RWPE1 (cell line): ENCODE results near the gene PTPRK.

Source experiments
- CTCF ChIA-PET: fragments of 350-600 bp; sonication (Branson Sonifier 250); formaldehyde crosslinking; extraction: SDS; loops from one replicate; lab custom pipeline; 2021; lab: Yijun Ruan, JAX
- POLR2A ChIA-PET: fragments of 400-600 bp; formaldehyde crosslinking; extraction: SDS; loops from one replicate; lab custom pipeline; 2020; ENCODE audit warnings: antibody characterized with exemption; ENCODE audit not compliant: low non-redundant PET; lab: Yijun Ruan, JAX
- DNase-seq: peaks from one replicate; pipeline ENCODE4 v3.0.0; 2012; ENCODE audit warnings: low spot score
- H3K27ac ChIP-seq: fragments of 450-650 bp; 2 replicates; pipeline ENCODE4 v1.5.1; 2017
- TF ChIP-seq, protein P1 (sequence below): fragments of 450-650 bp; conservative IDR thresholded peaks from 2 replicates; pipeline ENCODE4 v1.5.1; 2017; ENCODE audit warnings: low read depth, mild to moderate bottlenecking

Gene PTPRK

DNA sequence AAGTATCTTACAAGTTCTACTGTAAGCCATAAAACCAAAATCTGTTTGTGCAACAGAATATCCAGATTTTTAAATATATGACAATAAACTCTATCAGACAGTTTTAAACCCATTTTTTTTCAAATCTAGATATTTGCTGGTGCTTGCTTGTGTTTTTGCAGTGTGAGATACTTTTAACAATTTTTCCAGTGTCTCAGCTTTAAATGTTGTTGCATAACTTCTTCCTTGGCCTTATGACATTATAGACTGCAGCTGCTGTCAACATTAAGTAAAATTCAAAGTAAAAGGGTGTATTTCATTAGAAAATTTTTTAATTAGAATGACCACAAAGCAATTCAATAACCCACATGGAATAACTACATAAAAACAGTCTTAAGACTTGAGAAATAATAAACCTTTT lies 139.5 kb downstream of the PTPRK start:
- CTCF ChIA-PET = no interaction called here
- DNase-seq = no peak
- H3K27ac ChIP-seq = no peak overlapping the region
- POLR2A ChIA-PET = no interaction called here
- TF ChIP-seq, protein P1, sequence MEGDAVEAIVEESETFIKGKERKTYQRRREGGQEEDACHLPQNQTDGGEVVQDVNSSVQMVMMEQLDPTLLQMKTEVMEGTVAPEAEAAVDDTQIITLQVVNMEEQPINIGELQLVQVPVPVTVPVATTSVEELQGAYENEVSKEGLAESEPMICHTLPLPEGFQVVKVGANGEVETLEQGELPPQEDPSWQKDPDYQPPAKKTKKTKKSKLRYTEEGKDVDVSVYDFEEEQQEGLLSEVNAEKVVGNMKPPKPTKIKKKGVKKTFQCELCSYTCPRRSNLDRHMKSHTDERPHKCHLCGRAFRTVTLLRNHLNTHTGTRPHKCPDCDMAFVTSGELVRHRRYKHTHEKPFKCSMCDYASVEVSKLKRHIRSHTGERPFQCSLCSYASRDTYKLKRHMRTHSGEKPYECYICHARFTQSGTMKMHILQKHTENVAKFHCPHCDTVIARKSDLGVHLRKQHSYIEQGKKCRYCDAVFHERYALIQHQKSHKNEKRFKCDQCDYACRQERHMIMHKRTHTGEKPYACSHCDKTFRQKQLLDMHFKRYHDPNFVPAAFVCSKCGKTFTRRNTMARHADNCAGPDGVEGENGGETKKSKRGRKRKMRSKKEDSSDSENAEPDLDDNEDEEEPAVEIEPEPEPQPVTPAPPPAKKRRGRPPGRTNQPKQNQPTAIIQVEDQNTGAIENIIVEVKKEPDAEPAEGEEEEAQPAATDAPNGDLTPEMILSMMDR = no peak

DNA sequence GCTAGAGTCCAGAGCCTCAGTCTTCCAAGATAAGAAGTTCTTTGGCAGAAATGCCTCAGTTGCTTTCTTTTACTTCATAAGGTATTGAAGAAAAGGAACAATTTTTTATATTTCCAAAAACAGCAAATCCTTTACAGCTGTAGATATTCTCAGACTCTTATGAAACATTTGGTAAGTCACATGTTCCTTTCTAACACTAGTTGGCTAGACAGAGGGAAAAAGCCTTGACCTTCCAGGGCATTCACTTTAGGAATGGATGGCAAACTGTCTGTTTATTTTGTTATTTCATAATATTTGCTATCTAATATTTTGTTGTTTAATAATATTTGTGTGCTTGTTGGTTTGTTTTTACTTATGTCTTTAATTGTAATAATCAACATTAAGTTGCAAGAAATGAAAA lies 140.8 kb downstream of the PTPRK start:
- no peak overlapping the region for H3K27ac ChIP-seq
- no peak for DNase-seq
- TF ChIP-seq, protein P1 = no peak
- ChIA-PET POLR2A (no interaction called here), CTCF (no interaction called here)

DNA sequence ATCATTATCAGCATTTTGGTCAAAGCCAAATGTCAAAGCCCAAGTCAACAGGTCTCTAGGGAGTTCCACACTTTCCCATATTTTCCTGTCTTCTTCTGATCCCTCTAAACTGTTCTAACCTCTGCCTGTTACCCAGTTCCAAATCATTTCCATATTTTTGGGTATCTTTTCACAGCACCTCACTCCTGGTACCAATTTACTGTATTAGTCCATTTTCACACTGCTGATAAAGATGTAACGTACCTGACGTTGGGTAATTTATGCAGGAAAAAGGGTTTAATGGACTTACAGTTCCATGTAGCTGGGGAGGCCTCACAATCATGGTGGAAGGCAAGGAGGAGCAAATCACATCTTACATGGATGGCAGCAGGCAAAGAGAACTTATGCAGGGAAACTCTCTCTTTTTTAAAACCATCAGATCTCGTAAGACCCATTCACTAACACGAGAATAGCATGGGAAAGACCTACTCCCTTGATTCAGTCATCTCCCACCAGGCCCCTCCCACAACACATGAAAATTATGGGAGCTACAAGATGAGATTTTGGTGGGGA lies 143.4 kb downstream of the PTPRK start:
- DNase-seq = no peak
- H3K27ac ChIP-seq = no peak overlapping the region
- CTCF ChIA-PET = no interaction called here
- POLR2A ChIA-PET = no interaction called here
- TF ChIP-seq, protein P1 = no peak

DNA sequence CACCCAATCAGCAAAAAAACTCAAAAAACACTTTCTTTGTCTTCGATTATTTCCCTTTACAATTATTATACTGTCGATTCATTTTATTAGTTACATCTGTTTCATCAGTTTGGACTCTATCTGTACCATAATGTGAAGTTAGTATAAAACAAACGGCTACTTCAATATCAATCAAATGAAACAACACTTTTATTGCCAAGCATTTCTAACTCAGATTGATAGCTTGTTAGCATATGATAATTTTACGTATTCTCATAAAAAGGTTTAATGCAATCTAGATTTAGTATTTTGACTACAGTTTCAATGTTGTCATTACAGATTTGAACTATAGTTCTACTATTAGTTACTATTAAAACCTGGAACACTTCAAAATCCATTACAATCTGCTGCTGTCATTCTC lies 149.3 kb downstream of the PTPRK start:
- no peak for DNase-seq
- CTCF ChIA-PET = no interaction called here
- POLR2A ChIA-PET = no interaction called here
- H3K27ac ChIP-seq = no peak overlapping the region
- TF ChIP-seq, protein P1 = no peak

DNA sequence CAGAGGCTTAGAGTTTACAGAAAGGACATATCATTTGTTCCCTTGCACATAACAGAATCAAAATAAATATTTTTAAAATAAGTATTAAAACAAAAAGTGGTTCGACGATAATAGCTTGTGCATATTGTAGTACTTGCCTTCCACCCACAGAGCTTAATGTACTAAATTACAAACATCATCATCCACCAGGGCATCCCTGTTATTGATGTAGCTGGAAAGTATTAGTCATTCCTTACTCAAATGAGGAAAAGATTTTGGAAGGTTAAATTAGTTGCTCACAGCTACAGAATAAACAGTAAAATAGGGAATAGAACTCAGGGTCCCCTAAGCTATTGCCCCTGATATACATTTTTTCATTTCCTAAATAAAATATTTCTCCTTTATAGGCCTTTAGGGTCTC lies 150.3 kb downstream of the PTPRK start:
- CTCF ChIA-PET = interaction anchor here (0.6 to 0.7 kb wide), 4 partner anchors 211 to 876 kb away, joined by 3 to 5 read pairs (median 3); no protein-coding TSS in a partner anchor
- H3K27ac ChIP-seq = no peak overlapping the region
- POLR2A ChIA-PET = no interaction called here
- TF ChIP-seq, protein P1 = no peak
- peak; percentile 11 for DNase-seq

DNA sequence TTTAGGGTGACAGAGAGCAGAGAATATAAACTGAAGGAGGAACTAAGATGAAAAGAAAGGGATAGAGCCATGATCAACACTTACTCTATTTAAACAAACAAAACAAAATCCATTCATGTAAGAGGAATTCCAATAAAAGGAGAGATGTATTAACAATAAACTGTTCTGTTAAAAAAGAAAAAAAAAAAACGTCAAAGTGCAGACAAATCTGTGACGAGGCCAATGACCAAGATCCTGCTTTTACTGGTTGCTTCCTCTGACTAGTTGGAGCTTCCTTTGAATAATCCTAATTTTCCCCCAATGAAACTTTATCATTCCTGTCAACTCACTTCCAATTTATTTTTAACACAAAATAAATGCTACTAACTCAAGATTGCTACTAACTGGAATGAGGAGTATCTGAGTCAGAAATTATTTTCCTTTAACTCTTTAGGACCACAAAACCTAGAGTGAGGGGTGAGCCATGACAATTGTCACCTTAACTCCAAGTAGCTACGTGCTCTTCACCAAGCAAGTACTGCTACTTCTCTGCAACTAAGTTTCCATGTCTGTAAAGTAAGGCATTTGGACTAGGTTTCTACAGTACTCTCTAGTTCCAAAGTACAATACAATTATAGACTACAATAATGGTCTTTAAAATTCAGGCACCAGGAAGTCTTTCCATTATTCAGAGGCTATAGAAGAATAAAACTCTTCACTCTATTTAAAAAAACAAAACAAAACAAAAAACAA lies 152.0 kb downstream of the PTPRK start:
- TF ChIP-seq, protein P1 = no peak
- H3K27ac ChIP-seq = no peak overlapping the region
- ChIA-PET CTCF (interaction anchor here (0.6 to 0.7 kb wide), 2 partner anchors 269 to 560 kb away, joined by 3 to 4 read pairs; no protein-coding TSS in a partner anchor), POLR2A (no interaction called here)
- DNase-seq = no peak
